Measurements from ENCODE around the gene TMCC1. TPM values are rescaled to one million over a fixed set of nuclear protein-coding genes. Genes with fewer than 3 reads are reported as not detected.

The TMCC1 gene
- total RNA-seq, 4 donors from 2014 or later = 24.3 to 41.7 (median 31.1) TPM

GRCh38 chr3:129632056-129632455, 261.5 kb downstream of the TMCC1 start:
- H3K4me3 ChIP-seq (replicated peaks in 1 of 3) = no peak overlapping the region
- H3K27me3 ChIP-seq = no peaks in the 10 kb centered on the region
- H3K36me3 ChIP-seq = no peaks in the 10 kb centered on the region
- TF ChIP-seq CTCF (IDR thresholded peaks at IDR 0.05) (no peak), POLR2A (IDR thresholded peaks at IDR 0.05) (no peak)
- peaks cover 12 to 15% of the 10 kb centered on the region in 2 donors for H3K4me1 ChIP-seq
- intact Hi-C loops (cut with DNase I) = loop anchor here (5.0 kb wide), 1 partner anchor 300 kb away; no protein-coding TSS in a partner anchor
- H3K9me3 ChIP-seq = no peaks in the 10 kb centered on the region
- DNase-seq = no peak
- 81 to 89% methylated on average over 2 to 5 of the region's 9 CpGs for WGBS, 2 donors
- no peak overlapping the region for H3K27ac ChIP-seq

- Histone ChIP-seq H3K9me3 (no peaks in the 10 kb centered on the region), H3K27me3 (no peaks in the 10 kb centered on the region), H3K4me1 (peaks cover 24 to 42% of the 10 kb centered on the region in 2 donors), H3K36me3 (no peaks in the 10 kb centered on the region), H3K4me3 (replicated peaks in 1 of 3) (no peak overlapping the region), H3K27ac (no peak overlapping the region)
- no peak for TF ChIP-seq CTCF (IDR thresholded peaks at IDR 0.05)
- TF ChIP-seq POLR2A (IDR thresholded peaks at IDR 0.05) = no peak
- no peak for DNase-seq
- WGBS, 2 donors = 81% methylated on average over 6 of the region's 6 CpGs
- intact Hi-C loops (cut with DNase I) = loop anchor here (10.0 kb wide), 1 partner anchor 134 kb away; no protein-coding TSS in a partner anchor
These were observed 264.5 kb downstream of the TMCC1 start for GRCh38 chr3:129629011-129629410.

GRCh38 chr3:129628169-129628522, 265.4 kb downstream of the TMCC1 start:
- Histone ChIP-seq H3K27ac (peak overlapping the region in 2 of 3 donors; percentile 94 to 97), H3K4me1 (peaks cover 31 to 51% of the 10 kb centered on the region in 2 donors), H3K36me3 (no peaks in the 10 kb centered on the region), H3K27me3 (no peaks in the 10 kb centered on the region), H3K4me3 (replicated peaks in 1 of 3) (peak overlapping the region in 1 of 3 donors; percentile 60), H3K9me3 (no peaks in the 10 kb centered on the region)
- 14 to 19% methylated on average over 9 of the region's 9 CpGs for WGBS, 2 donors
- TF ChIP-seq CTCF (IDR thresholded peaks at IDR 0.05) (no peak), POLR2A (IDR thresholded peaks at IDR 0.05) (no peak)
- intact Hi-C loops (cut with DNase I) = loop anchor here (10.0 kb wide), 1 partner anchor 133 kb away; no protein-coding TSS in a partner anchor
- no peak for DNase-seq

GRCh38 chr3:129627350-129628168, 266.0 kb downstream of the TMCC1 start:
- no peaks in the 10 kb centered on the region for H3K27me3 ChIP-seq
- DNase-seq = peak; percentile 73 to 78

More at GRCh38 chr3:129627350-129628168, 266.0 kb downstream of the TMCC1 start:
- no peaks in the 10 kb centered on the region for H3K36me3 ChIP-seq
- TF ChIP-seq POLR2A (IDR thresholded peaks at IDR 0.05) = no peak
- peak; percentile 55 to 97 (median 86) for TF ChIP-seq CTCF (IDR thresholded peaks at IDR 0.05)
- H3K4me3 ChIP-seq (replicated peaks in 1 of 3) = peak overlapping the region in 2 of 3 donors; percentile 11 to 60
- intact Hi-C loops (cut with DNase I) = loop anchor here (2.0 to 10.0 kb wide), 2 partner anchors 133 to 197 kb away; no protein-coding TSS in a partner anchor
- peaks cover 36 to 57% of the 10 kb centered on the region in 2 donors for H3K4me1 ChIP-seq
- H3K27ac ChIP-seq = peak overlapping the region; percentile 87 to 97 (median 94)
- no peaks in the 10 kb centered on the region for H3K9me3 ChIP-seq
- 5 to 7% methylated on average over 33 to 36 of the region's 38 CpGs for WGBS, 2 donors

Measured in thyroid gland (tissue), 4 donors.